Osteoblast (primary cell): Measurements from ENCODE around the gene CRIM1. TPM values are rescaled to one million over a fixed set of nuclear protein-coding genes. Genes with fewer than 3 reads are reported as not detected.
A peak's percentile ranks its signal among the peaks of the same experiment; 100 is the strongest.

Source experiments
- DNase-seq: peaks from one replicate; pipeline ENCODE4 v3.0.0; 2011; ENCODE audit warnings: low spot score, mixed read lengths; ENCODE audit not compliant: insufficient read length; ENCODE audit errors: missing footprints
- H2AFZ ChIP-seq: 2 replicates; pipeline ENCODE4 v1.6.0; 2011; ENCODE audit warnings: mild to moderate bottlenecking, low read length
- H3K27ac ChIP-seq: 2 replicates; pipeline ENCODE4 v1.5.1; 2011; ENCODE audit warnings: mild to moderate bottlenecking, low read depth, low read length, moderate library complexity
- H3K27me3 ChIP-seq: 2 replicates; pipeline ENCODE4 v1.6.0; 2012; ENCODE audit warnings: mild to moderate bottlenecking, control low read depth, inconsistent platforms, low read length, moderate library complexity; ENCODE audit not compliant: insufficient read depth
- H3K36me3 ChIP-seq: 2 replicates; pipeline ENCODE4 v1.5.1; 2011; ENCODE audit warnings: mild to moderate bottlenecking, low read length, control low read depth, moderate library complexity; ENCODE audit not compliant: insufficient read depth
- H3K4me1 ChIP-seq: 2 replicates; pipeline ENCODE4 v1.5.1; 2011; ENCODE audit warnings: mild to moderate bottlenecking, low read length, control low read depth, moderate library complexity; ENCODE audit not compliant: insufficient read depth
- H3K4me2 ChIP-seq: 2 replicates; pipeline ENCODE4 v1.6.0; 2011; ENCODE audit warnings: mild to moderate bottlenecking, low read length; ENCODE audit not compliant: insufficient read depth
- H3K4me3 ChIP-seq: fragments of 200-600 bp; sonication (generic); 3 replicates; pipeline ENCODE4 v1.5.1; 2012; ENCODE audit warnings: mild to moderate bottlenecking, low read length, inconsistent platforms; ENCODE audit not compliant: insufficient read depth
- H3K79me2 ChIP-seq: 2 replicates; pipeline ENCODE4 v1.6.0; 2012; ENCODE audit warnings: mild to moderate bottlenecking, low read length, control low read depth, inconsistent platforms; ENCODE audit not compliant: insufficient read depth
- H3K9me3 ChIP-seq: 2 replicates; pipeline ENCODE4 v1.5.1; 2011; ENCODE audit warnings: low read depth, low read length, control low read depth
- H4K20me1 ChIP-seq: 2 replicates; pipeline ENCODE4 v1.6.0; 2012; ENCODE audit warnings: mild to moderate bottlenecking, low read length, control low read depth; ENCODE audit not compliant: insufficient read depth
- CTCF ChIP-seq: IDR thresholded peaks from 2 replicates; pipeline ENCODE4 v1.5.1; 2011; ENCODE audit warnings: mild to moderate bottlenecking, low read depth, low read length, moderate library complexity; ENCODE audit errors: extremely low read depth
- total RNA-seq: library from RNA; depleted of rRNA; stranded (reverse); fragments of >200 nt; gene quantifications from 2 replicates; pipeline ENCODE4 v1.2.3, GENCODE V29; 2012

The CRIM1 gene
- total RNA-seq, 1 donor = 362 TPM

DNA sequence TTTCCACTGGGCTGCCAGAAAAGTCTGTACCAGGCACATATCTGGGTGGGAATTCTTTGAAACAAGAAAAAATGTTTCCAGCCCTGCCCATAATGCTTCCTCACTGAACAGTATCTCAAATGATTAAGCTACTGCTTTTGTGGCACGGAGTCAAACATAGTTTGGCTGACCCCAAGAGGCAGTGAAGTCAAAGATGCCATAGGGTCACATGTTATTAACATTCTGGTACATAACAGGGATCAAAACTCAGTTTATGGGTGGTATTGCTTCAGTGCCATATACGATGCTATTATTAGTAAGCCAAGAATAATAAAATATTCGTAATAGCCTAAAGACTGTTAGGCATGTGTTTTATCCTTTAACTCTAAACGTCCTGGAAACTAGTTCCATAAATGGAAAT, 129.9 kb downstream of the CRIM1 start:
- Histone ChIP-seq H3K27ac (peak overlapping the region; percentile 95), H3K36me3 (peaks cover 73% of the 10 kb centered on the region), H2AFZ (no peak overlapping the region), H3K79me2 (peaks cover 56% of the 10 kb centered on the region), H3K4me1 (peaks cover 96% of the 10 kb centered on the region), H3K4me2 (peak overlapping the region; percentile 38), H3K27me3 (no peaks in the 10 kb centered on the region), H4K20me1 (no peaks in the 10 kb centered on the region), H3K4me3 (no peak overlapping the region), H3K9me3 (no peaks in the 10 kb centered on the region)
- TF ChIP-seq CTCF = no peak
- DNase-seq = peak; percentile 59

GRCh38 chr2:36486521-36487044, 131.0 kb downstream of the CRIM1 start:
- Histone ChIP-seq H3K4me3 (no peak overlapping the region), H2AFZ (no peak overlapping the region), H3K9me3 (no peaks in the 10 kb centered on the region), H3K79me2 (peaks cover 60% of the 10 kb centered on the region), H3K4me1 (peaks cover 98% of the 10 kb centered on the region), H4K20me1 (no peaks in the 10 kb centered on the region), H3K27ac (peak overlapping the region; percentile 95), H3K27me3 (no peaks in the 10 kb centered on the region), H3K4me2 (peak overlapping the region; percentile 35), H3K36me3 (peaks cover 73% of the 10 kb centered on the region)
- peak; percentile 52 for DNase-seq
- no peak for TF ChIP-seq CTCF

- H3K9me3 ChIP-seq = no peaks in the 10 kb centered on the region
- no peaks in the 10 kb centered on the region for H3K27me3 ChIP-seq
- DNase-seq = no peak
- H3K4me1 ChIP-seq = peaks cover 94% of the 10 kb centered on the region
- H3K4me3 ChIP-seq = no peak overlapping the region
- H3K27ac ChIP-seq = peak overlapping the region; percentile 95
- H2AFZ ChIP-seq = no peak overlapping the region
- peaks cover 59% of the 10 kb centered on the region for H3K79me2 ChIP-seq
- H3K36me3 ChIP-seq = peaks cover 71% of the 10 kb centered on the region
- no peak overlapping the region for H3K4me2 ChIP-seq
- TF ChIP-seq CTCF = no peak
- no peaks in the 10 kb centered on the region for H4K20me1 ChIP-seq
These were observed 132.4 kb downstream of the CRIM1 start for GRCh38 chr2:36487947-36488346.

GRCh38 chr2:36489281-36489680, 133.7 kb downstream of the CRIM1 start:
- Histone ChIP-seq H3K4me2 (no peak overlapping the region), H3K4me1 (peaks cover 88% of the 10 kb centered on the region), H3K79me2 (peaks cover 50% of the 10 kb centered on the region), H2AFZ (no peak overlapping the region), H3K27ac (peak overlapping the region; percentile 95), H4K20me1 (no peaks in the 10 kb centered on the region), H3K27me3 (no peaks in the 10 kb centered on the region), H3K4me3 (no peak overlapping the region), H3K36me3 (peaks cover 70% of the 10 kb centered on the region), H3K9me3 (no peaks in the 10 kb centered on the region)
- no peak for TF ChIP-seq CTCF
- peak; percentile 70 for DNase-seq
